ENCODE measurements around the gene SAMSN1. TPM values are rescaled to one million over a fixed set of nuclear protein-coding genes. Genes with fewer than 3 reads are reported as not detected.

The SAMSN1 gene
- total RNA-seq, 2 donors from 2014 or later: 1.4 TPM; not detected in 1

- Histone ChIP-seq H3K4me1 (ENCODE audit: control insufficient read depth, insufficient read depth, low read length) (no peaks in the 10 kb centered on the region), H3K9me3 (ENCODE audit: control insufficient read depth, low read length) (no peaks in the 10 kb centered on the region), H3K27ac (ENCODE audit: low read depth, low read length) (no peak overlapping the region), H3K36me3 (ENCODE audit: control insufficient read depth, insufficient read depth, low read length) (no peaks in the 10 kb centered on the region), H3K9ac (ENCODE audit: extremely low read depth, low read length, poor library complexity, severe bottlenecking) (no peak overlapping the region), H3K4me3 (ENCODE audit: low read length) (no peak overlapping the region), H3K27me3 (ENCODE audit: control insufficient read depth, insufficient read depth, low read length, poor library complexity, severe bottlenecking) (no peaks in the 10 kb centered on the region)
- Mint-ChIP-seq H3K27ac (no peak overlapping the region), H3K36me3 (ENCODE audit: low read depth) (no peaks in the 10 kb centered on the region), H3K4me1 (no peaks in the 10 kb centered on the region), H3K27me3 (ENCODE audit: insufficient read depth) (no peaks in the 10 kb centered on the region), H3K4me3 (no peak overlapping the region), H3K9me3 (no peaks in the 10 kb centered on the region)
- WGBS, 2 experiments (ENCODE audit: insufficient coverage in 1 of 2, insufficient read length in 1 of 2): 67 to 75% methylated on average over 3 to 6 of the region's 7 CpGs
- DNase-seq: no peak
- no peak for TF ChIP-seq CTCF (conservative IDR thresholded peaks at IDR 0.05)
These were observed 21.5 kb upstream of the SAMSN1 start for GRCh38 chr21:14567331-14568279.

DNA sequence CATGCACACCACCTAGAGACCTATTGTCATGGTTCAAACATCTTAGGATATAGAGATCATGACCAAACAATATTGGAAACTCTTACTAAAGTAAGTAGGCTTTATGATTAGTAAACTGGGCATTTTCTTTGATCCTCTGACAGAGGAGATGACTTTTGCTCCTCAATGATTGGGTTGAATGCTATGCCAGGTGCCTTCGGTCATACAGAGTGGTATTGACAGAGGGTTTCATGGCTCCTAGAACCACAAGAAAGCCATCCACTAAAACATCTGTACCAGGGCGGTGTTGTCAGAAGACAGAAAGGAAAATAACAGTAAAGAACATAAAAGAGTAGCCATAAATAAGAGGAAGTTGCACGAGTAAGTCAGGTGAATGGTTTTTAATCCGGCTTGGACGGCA, 20.8 kb upstream of the SAMSN1 start:
- WGBS, 2 experiments (ENCODE audit: insufficient coverage in 1 of 2, insufficient read length in 1 of 2): 93 to 100% methylated on average over 1 to 4 of the region's 5 CpGs
- H3K27ac ChIP-seq (ENCODE audit: low read depth, low read length): no peak overlapping the region
- no peak for TF ChIP-seq CTCF (conservative IDR thresholded peaks at IDR 0.05)
- peaks cover under 1% of the 10 kb centered on the region for H3K9me3 ChIP-seq (ENCODE audit: control insufficient read depth, low read length)
- H3K36me3 Mint-ChIP-seq (ENCODE audit: low read depth): no peaks in the 10 kb centered on the region
- H3K9me3 Mint-ChIP-seq: no peaks in the 10 kb centered on the region
- H3K9ac ChIP-seq (ENCODE audit: extremely low read depth, low read length, poor library complexity, severe bottlenecking): no peak overlapping the region
- H3K4me1 Mint-ChIP-seq: no peaks in the 10 kb centered on the region
- no peak overlapping the region for H3K27ac Mint-ChIP-seq
- H3K4me3 Mint-ChIP-seq: no peak overlapping the region
- no peak for DNase-seq
- H3K36me3 ChIP-seq (ENCODE audit: control insufficient read depth, insufficient read depth, low read length): no peaks in the 10 kb centered on the region
- H3K27me3 Mint-ChIP-seq (ENCODE audit: insufficient read depth): no peaks in the 10 kb centered on the region
- no peaks in the 10 kb centered on the region for H3K27me3 ChIP-seq (ENCODE audit: control insufficient read depth, insufficient read depth, low read length, poor library complexity, severe bottlenecking)
- H3K4me3 ChIP-seq (ENCODE audit: low read length): no peak overlapping the region
- no peaks in the 10 kb centered on the region for H3K4me1 ChIP-seq (ENCODE audit: control insufficient read depth, insufficient read depth, low read length)

DNA sequence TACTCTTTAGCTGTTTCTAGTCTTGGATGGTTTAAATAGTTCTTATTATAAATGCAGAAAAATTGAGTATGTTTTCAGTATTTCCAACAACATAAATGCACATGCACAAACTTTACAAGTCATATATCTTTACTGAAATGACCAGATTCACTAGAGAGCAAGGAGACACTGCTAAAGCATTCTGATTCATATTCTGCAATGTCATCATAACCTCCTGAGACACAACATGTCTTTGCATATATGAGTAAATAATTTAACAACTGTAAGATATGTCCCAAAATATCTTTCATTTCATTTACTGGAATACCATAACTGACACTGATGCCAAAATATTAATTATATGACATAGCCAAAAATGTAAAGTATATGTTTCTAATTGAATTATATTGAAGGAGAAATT, 16.8 kb upstream of the SAMSN1 start:
- Mint-ChIP-seq H3K4me1 (no peaks in the 10 kb centered on the region), H3K27me3 (ENCODE audit: insufficient read depth) (no peaks in the 10 kb centered on the region), H3K27ac (no peak overlapping the region), H3K9me3 (peaks cover 14% of the 10 kb centered on the region), H3K36me3 (ENCODE audit: low read depth) (no peaks in the 10 kb centered on the region), H3K4me3 (no peak overlapping the region)
- TF ChIP-seq CTCF (conservative IDR thresholded peaks at IDR 0.05): no peak
- no peak overlapping the region for H3K4me3 ChIP-seq (ENCODE audit: low read length)
- H3K27ac ChIP-seq (ENCODE audit: low read depth, low read length): no peak overlapping the region
- peaks cover 15% of the 10 kb centered on the region for H3K9me3 ChIP-seq (ENCODE audit: control insufficient read depth, low read length)
- no peaks in the 10 kb centered on the region for H3K4me1 ChIP-seq (ENCODE audit: control insufficient read depth, insufficient read depth, low read length)
- DNase-seq: no peak
- no peaks in the 10 kb centered on the region for H3K36me3 ChIP-seq (ENCODE audit: control insufficient read depth, insufficient read depth, low read length)
- no peaks in the 10 kb centered on the region for H3K27me3 ChIP-seq (ENCODE audit: control insufficient read depth, insufficient read depth, low read length, poor library complexity, severe bottlenecking)
- no peak overlapping the region for H3K9ac ChIP-seq (ENCODE audit: extremely low read depth, low read length, poor library complexity, severe bottlenecking)
